Activated CD8-positive, alpha-beta T cell treated with anti-CD3 and anti-CD28 coated beads for 36 hours (primary cell): Measurements from ENCODE around the gene RLN2. TPM values are rescaled to one million over a fixed set of nuclear protein-coding genes. Genes with fewer than 3 reads are reported as not detected.
A peak's percentile ranks its signal among the peaks of the same experiment; 100 is the strongest.
"Not testable (repeated sequence)": the region's sequence is repeated elsewhere in the genome, so short reads cannot be mapped to it uniquely, and the experiment has no call there.

Experiments used
- ATAC-seq: fragments of 200-7000 bp; cut with Tn5 transposase; one replicate; pipeline ENCODE4 v1.10.0; 2021; ENCODE audit warnings: mild to moderate bottlenecking, moderate library complexity
- CTCF ChIA-PET: fragments of 350-600 bp; sonication (Branson Sonifier 250); formaldehyde crosslinking; loops from one replicate; lab custom pipeline; 2021; ENCODE audit warnings: antibody characterized with exemption; lab: Charles Lee
- POLR2A ChIA-PET: fragments of 350-600 bp; sonication (Branson Sonifier 250); formaldehyde crosslinking; loops from one replicate; lab custom pipeline; 2021; ENCODE audit warnings: antibody characterized with exemption; lab: Charles Lee
- DNase-seq: peaks from one replicate; pipeline ENCODE4 v3.0.0-alpha.2; 2020
- H3K27ac Mint-ChIP-seq: one replicate; pipeline ENCODE4 v1.8.0; 2021; ENCODE audit warnings: mild to moderate bottlenecking, mixed read lengths
- H3K27me3 Mint-ChIP-seq: one replicate; pipeline ENCODE4 v1.8.0; 2021; ENCODE audit warnings: mixed read lengths
- H3K36me3 Mint-ChIP-seq: one replicate; pipeline ENCODE4 v1.8.0; 2021; ENCODE audit warnings: low read depth, mixed read lengths
- H3K4me1 Mint-ChIP-seq: one replicate; pipeline ENCODE4 v1.8.0; 2021; ENCODE audit warnings: low read depth, mixed read lengths
- H3K4me3 Mint-ChIP-seq: one replicate; pipeline ENCODE4 v1.8.0; 2021; ENCODE audit warnings: mild to moderate bottlenecking, moderate library complexity, mixed read lengths
- H3K9me3 Mint-ChIP-seq: one replicate; pipeline ENCODE4 v1.8.0; 2021; ENCODE audit warnings: mixed read lengths
- CTCF ChIP-seq: fragments of 200-600 bp; IDR thresholded peaks from one replicate; pipeline ENCODE4 v1.8.0; 2022; ENCODE audit warnings: antibody characterized with exemption, mild to moderate bottlenecking
- intact Hi-C: fragments of 100-400 bp; cut with micrococcal nuclease; formaldehyde crosslinking; loops from one replicate; pipeline ENCODE4 v1.10.0; 2022
- total RNA-seq, 2 experiments: library from RNA; stranded (reverse); gene quantifications; one replicate each; pipeline ENCODE4 v1.2.3, GENCODE V29; 2021

The RLN2 gene
- total RNA-seq, 2 experiments from 2014 or later = 4.0 to 5.5 TPM

GRCh38 chr9:5326893-5327548 is 22.5 kb upstream of the RLN2 start:
- intact Hi-C loops = loop anchor here (10.0 kb wide), 1 partner anchor 108 kb away; the partner anchor contains the start of gene PLGRKT
- ChIA-PET POLR2A (no interaction called here), CTCF (interaction anchor here (1.2 to 1.6 kb wide), 2 partner anchors 8 to 9 kb away, joined by 3 read pairs; no protein-coding TSS in a partner anchor)
- no peak for TF ChIP-seq CTCF
- H3K27me3 Mint-ChIP-seq = no peaks in the 10 kb centered on the region
- peak overlapping the region; percentile 36 for H3K4me3 Mint-ChIP-seq
- peak; percentile 68 for DNase-seq
- peak overlapping the region; percentile 30 for H3K27ac Mint-ChIP-seq
- H3K9me3 Mint-ChIP-seq = peaks cover 2% of the 10 kb centered on the region
- ATAC-seq = peak; percentile 84
- peaks cover 24% of the 10 kb centered on the region for H3K4me1 Mint-ChIP-seq
- peaks cover 33% of the 10 kb centered on the region for H3K36me3 Mint-ChIP-seq

DNA sequence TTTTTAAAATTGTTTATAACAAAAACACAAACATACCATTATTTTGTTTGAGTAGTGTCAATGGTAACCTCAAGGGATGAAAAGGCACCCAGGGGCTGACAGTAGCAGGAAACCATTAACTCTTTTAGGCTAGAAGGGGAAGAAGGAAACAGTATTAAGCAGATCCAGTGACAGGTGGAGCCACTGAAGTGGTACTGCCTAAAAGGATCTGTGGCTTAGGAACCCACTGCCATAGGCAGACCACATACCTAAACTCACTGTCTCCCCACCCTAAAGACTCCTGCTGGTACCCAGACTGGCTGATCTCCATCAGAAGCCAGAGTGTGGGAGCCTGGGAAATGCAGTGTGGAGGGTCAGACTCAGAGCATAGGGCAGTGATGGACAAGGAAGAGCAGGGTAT is 21.7 kb upstream of the RLN2 start:
- TF ChIP-seq CTCF = no peak

DNA sequence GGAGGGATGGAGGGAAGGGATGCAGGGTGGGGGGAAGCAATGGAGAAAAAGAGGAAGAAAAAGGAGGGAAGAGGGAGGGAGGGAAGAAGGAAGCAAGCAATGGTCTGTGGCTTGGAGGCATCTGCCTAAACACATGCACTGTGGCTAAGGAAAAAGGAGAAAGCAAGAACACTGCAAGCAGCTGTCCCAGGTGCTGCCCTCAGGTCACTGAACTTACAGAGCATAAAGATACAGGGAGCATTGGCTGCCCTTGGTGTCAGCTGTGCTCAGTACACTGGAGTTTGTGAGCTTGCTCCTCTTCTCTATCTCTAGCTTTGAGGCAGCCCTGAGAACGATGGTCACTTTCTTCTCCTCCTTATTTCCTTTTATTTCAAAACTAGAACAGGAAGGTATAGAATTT is 17.1 kb upstream of the RLN2 start:
- DNase-seq, H3K36me3 Mint-ChIP-seq, H3K27ac Mint-ChIP-seq, H3K4me3 Mint-ChIP-seq, POLR2A ChIA-PET, ATAC-seq, H3K9me3 Mint-ChIP-seq, H3K27me3 Mint-ChIP-seq: not testable (repeated sequence)
- peaks cover 15% of the 10 kb centered on the region for H3K4me1 Mint-ChIP-seq
- intact Hi-C loops = loop anchor here (10.0 kb wide), 1 partner anchor 113 kb away; the partner anchor contains the start of gene PLGRKT
- CTCF ChIA-PET = interaction anchor here (1.1 to 1.4 kb wide), 3 partner anchors 18 to 105 kb away, joined by 3 to 5 read pairs (median 3); partner anchors contain the start of gene RLN1

More for the DNA sequence above, 21.7 kb upstream of the RLN2 start:
- Mint-ChIP-seq H3K9me3 (no peaks in the 10 kb centered on the region), H3K36me3 (peaks cover 28% of the 10 kb centered on the region), H3K27ac (no peak overlapping the region), H3K4me1 (peaks cover 26% of the 10 kb centered on the region), H3K4me3 (no peak overlapping the region), H3K27me3 (no peaks in the 10 kb centered on the region)
- ChIA-PET POLR2A (no interaction called here), CTCF (interaction anchor here (1.2 to 1.6 kb wide), 2 partner anchors 7 to 10 kb away, joined by 3 read pairs; no protein-coding TSS in a partner anchor)
- no peak for ATAC-seq
- DNase-seq = no peak
- intact Hi-C loops = loop anchor here (10.0 kb wide), 1 partner anchor 109 kb away; the partner anchor contains the start of gene PLGRKT

DNA sequence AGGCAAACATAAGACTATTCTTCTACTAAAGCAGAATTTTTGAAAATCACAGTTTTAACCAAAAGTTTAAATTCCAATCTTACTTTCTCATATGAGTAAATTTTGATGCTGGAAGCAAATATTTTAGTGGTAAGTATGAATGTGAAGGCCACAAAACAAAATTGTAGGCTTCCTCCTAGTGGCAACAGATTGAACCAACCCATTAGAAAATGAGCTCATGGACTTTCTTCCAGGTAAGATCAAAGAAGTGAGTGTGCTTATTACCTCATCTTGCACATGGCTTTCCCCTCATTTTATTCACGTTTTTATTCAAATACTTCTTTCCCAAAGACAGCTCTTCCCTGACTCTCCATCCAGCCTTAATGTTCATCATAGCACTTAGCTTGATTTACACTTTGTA is 16.5 kb upstream of the RLN2 start:
- TF ChIP-seq CTCF = no peak
- ATAC-seq (no peak), DNase-seq (no peak)
- H3K27me3 Mint-ChIP-seq = no peaks in the 10 kb centered on the region
- CTCF ChIA-PET = interaction anchor here (1.1 to 1.4 kb wide), 3 partner anchors 18 to 105 kb away, joined by 3 to 5 read pairs (median 3); partner anchors contain the start of gene RLN1
- H3K27ac Mint-ChIP-seq = no peak overlapping the region
- H3K4me1 Mint-ChIP-seq = peaks cover 10% of the 10 kb centered on the region
- no peak overlapping the region for H3K4me3 Mint-ChIP-seq
- intact Hi-C loops = loop anchor here (10.0 kb wide), 1 partner anchor 114 kb away; the partner anchor contains the start of gene PLGRKT
- peaks cover 14% of the 10 kb centered on the region for H3K36me3 Mint-ChIP-seq
- POLR2A ChIA-PET = no interaction called here
- H3K9me3 Mint-ChIP-seq = peaks cover 4% of the 10 kb centered on the region

- CTCF ChIA-PET, POLR2A ChIA-PET: not testable (repeated sequence)
Observed at GRCh38 chr9:5316406-5316805, 11.9 kb upstream of the RLN2 start.

More at GRCh38 chr9:5316406-5316805, 11.9 kb upstream of the RLN2 start:
- H3K9me3 Mint-ChIP-seq = peaks cover 17% of the 10 kb centered on the region
- H3K4me3 Mint-ChIP-seq, ATAC-seq, DNase-seq, intact Hi-C loops, H3K27ac Mint-ChIP-seq, H3K4me1 Mint-ChIP-seq, H3K27me3 Mint-ChIP-seq: not testable (repeated sequence)
- H3K36me3 Mint-ChIP-seq = peaks cover 31% of the 10 kb centered on the region
